ENCODE results near the gene RHOT1. TPM values are rescaled to one million over a fixed set of nuclear protein-coding genes. Genes with fewer than 3 reads are reported as not detected.

RHOT1 gene
- total RNA-seq, 1 experiment from 2014 or later, result 24.4 TPM

GRCh38 chr17:32120716-32121115, 21.6 kb upstream of the RHOT1 start:
- no peak overlapping the region; a peak in 1 of 7 replicates for H3K27ac Mint-ChIP-seq
- no peak overlapping the region for H2AFZ ChIP-seq (ENCODE audit: low read length)
- no peaks in the 10 kb centered on the region for H3K36me3 Mint-ChIP-seq (ENCODE audit: insufficient read depth in 1 of 3, low read depth in 3 of 3)
- no peak overlapping the region for H4K5ac ChIP-seq (ENCODE audit: insufficient read length, low read depth, low read length)
- no peak overlapping the region for H2BK5ac ChIP-seq (ENCODE audit: insufficient read length, low read length)
- H3T11ph ChIP-seq (ENCODE audit: low read length), result no peak overlapping the region
- no peak overlapping the region for H3K56ac ChIP-seq (ENCODE audit: insufficient read length, low read depth, low read length)
- no peak overlapping the region for H2AK5ac ChIP-seq (ENCODE audit: insufficient read length, low read length)
- no peak overlapping the region for H2BK12ac ChIP-seq (ENCODE audit: insufficient read length, low read depth, low read length)
- no peaks in the 10 kb centered on the region; the same call in 1 of the 2 replicates for H3K27me3 Mint-ChIP-seq (ENCODE audit: low read depth)
- no peak for DNase-seq
- no peak for TF ChIP-seq CTCF (conservative IDR thresholded peaks at IDR 0.05)
- H3K79me1 ChIP-seq (ENCODE audit: insufficient read depth, low read depth, low read length, poor library complexity, severe bottlenecking), result no peaks in the 10 kb centered on the region
- no peaks in the 10 kb centered on the region for H4K20me1 ChIP-seq (ENCODE audit: control insufficient read depth, insufficient read depth, insufficient read length)
- no peak overlapping the region for H2BK120ac ChIP-seq (ENCODE audit: low read depth, low read length, poor library complexity, severe bottlenecking)
- H3K27me3 ChIP-seq (ENCODE audit: insufficient read depth, low read length), result no peaks in the 10 kb centered on the region
- H4K8ac ChIP-seq (replicated peaks; ENCODE audit: insufficient read length, low read depth, low read length), result no peak overlapping the region
- H3K4ac ChIP-seq (ENCODE audit: low read depth, low read length), result no peak overlapping the region
- H3K4me1 ChIP-seq (ENCODE audit: insufficient read depth, low read length), result no peaks in the 10 kb centered on the region
- no peaks in the 10 kb centered on the region for H3K79me2 ChIP-seq (ENCODE audit: insufficient read depth, low read length)
- no peak overlapping the region for H3K4me3 Mint-ChIP-seq
- no peak overlapping the region for H3K9ac ChIP-seq (ENCODE audit: extremely low read depth, insufficient read length, low read length)
- H3K18ac ChIP-seq (ENCODE audit: insufficient read length, low read depth, low read length), result no peak overlapping the region
- no peak overlapping the region for H2BK20ac ChIP-seq (ENCODE audit: low read depth, low read length, poor library complexity, severe bottlenecking)
- no peak overlapping the region for H3K27ac ChIP-seq (ENCODE audit: insufficient read length, low read depth, low read length)
- no peak overlapping the region for H4K91ac ChIP-seq (ENCODE audit: insufficient read length, low read depth, low read length)
- no peak overlapping the region for H3K4me2 ChIP-seq (ENCODE audit: insufficient read depth, insufficient read length, low read length)
- H2BK15ac ChIP-seq (ENCODE audit: low read depth, low read length), result no peak overlapping the region
- H3K23me2 ChIP-seq (ENCODE audit: insufficient read length, low read depth, low read length, poor library complexity, severe bottlenecking), result no peaks in the 10 kb centered on the region
- no peak overlapping the region for H3K23ac ChIP-seq (ENCODE audit: insufficient read length, low read depth, low read length)
- peaks cover 18 to 27% of the 10 kb centered on the region in 2 experiments for H3K4me1 Mint-ChIP-seq
- H3K9me3 ChIP-seq (ENCODE audit: control insufficient read depth, low read depth, low read length), result no peaks in the 10 kb centered on the region
- no peak overlapping the region; the same call in 1 of the 2 replicates for H3K14ac ChIP-seq (ENCODE audit: insufficient read depth, low read length)
- no peaks in the 10 kb centered on the region for H3K9me3 Mint-ChIP-seq
- no CpG with 5 or more reads among the region's 3 CpGs for WGBS (ENCODE audit: extremely low coverage, insufficient read length, low lambda C conversion rate)

Measured in H9 (cell line).